ENCODE data around the gene CA14.
A peak's percentile ranks its signal among the peaks of the same experiment; 100 is the strongest.
"Not testable (repeated sequence)": the region's sequence is repeated elsewhere in the genome, so short reads cannot be mapped to it uniquely, and the experiment has no call there.

CA14 gene

GRCh38 chr1:150235294-150235851 lies 22.2 kb upstream of the CA14 start:
- Histone ChIP-seq H3K27me3 (ENCODE audit: insufficient read depth, low read length) (no peaks in the 10 kb centered on the region), H3K36me3 (ENCODE audit: insufficient read depth, low read length) (peaks cover 16% of the 10 kb centered on the region), H3K9me3 (ENCODE audit: low read length) (no peaks in the 10 kb centered on the region), H3K9ac (ENCODE audit: low read length) (peak overlapping the region; percentile 100), H3K27ac (ENCODE audit: low read depth, low read length, poor library complexity, severe bottlenecking) (peak overlapping the region; percentile 89), H3K79me2 (ENCODE audit: insufficient read depth, low read length) (peaks cover 41% of the 10 kb centered on the region), H4K20me1 (ENCODE audit: insufficient read depth, low read length) (no peaks in the 10 kb centered on the region), H3K4me1 (ENCODE audit: insufficient read depth, low read length, severe bottlenecking) (peaks cover 25% of the 10 kb centered on the region), H3K9me2 (ENCODE audit: low read depth, low read length) (no peaks in the 10 kb centered on the region), H3F3A (ENCODE audit: insufficient read depth, low read length) (no peaks in the 10 kb centered on the region), H3K4me3 (ENCODE audit: low read depth, low read length, poor library complexity, severe bottlenecking) (peak overlapping the region; percentile 97), H3K4me2 (ENCODE audit: low read length) (peak overlapping the region; percentile 83), H2AFZ (ENCODE audit: low read length) (no peak overlapping the region)
- TF ChIP-seq EZH2 (IDR thresholded peaks at IDR 0.05; ENCODE audit: borderline replicate concordance, low read length), result no peak
- TF ChIP-seq CTCF (IDR thresholded peaks at IDR 0.05; ENCODE audit: low read length), result peak; percentile 10; the same call in 1 of the 2 replicates

DNA sequence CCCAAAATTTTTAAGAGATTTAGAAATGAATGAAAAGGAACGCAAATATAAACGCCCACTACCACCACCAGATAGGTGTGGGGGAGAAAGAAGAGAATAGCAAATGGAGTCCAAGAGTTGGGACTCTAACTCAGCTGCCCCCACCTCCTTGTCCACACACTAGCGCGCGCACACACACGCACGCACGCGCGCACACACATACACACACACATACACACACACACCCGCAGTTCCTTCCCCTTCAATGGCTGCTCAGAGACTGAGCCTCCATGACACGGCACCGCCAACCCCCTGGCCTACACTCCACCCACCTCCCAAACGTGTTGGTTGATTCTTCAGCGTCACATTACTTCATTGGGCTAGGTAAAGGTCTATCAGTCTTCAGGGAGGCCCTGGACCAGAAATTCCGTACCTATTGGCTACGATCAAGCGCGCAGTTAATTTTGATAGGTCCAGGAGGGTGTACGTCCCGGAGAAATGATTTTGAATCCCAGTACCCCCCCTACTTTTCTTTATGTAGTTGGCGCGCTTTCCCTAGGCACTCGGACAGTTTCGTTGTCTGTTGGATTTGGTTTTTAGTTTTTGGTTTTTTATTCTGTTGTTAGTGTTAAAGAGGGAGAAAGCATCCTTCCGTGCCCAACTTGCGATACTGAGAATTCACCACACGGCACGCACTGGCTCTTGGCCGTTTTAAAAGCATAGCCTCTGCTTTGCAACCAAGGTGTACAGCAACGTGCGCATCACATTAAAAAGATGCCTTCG lies 21.5 kb upstream of the CA14 start, which contains the start of gene ANP32E:
ANP32E (minus strand) TSS at position 261 of the 762 bp plus-strand sequence. CDS start 326 bp downstream, outside the sequence.
- Histone ChIP-seq H4K20me1 (ENCODE audit: insufficient read depth, low read length) (no peaks in the 10 kb centered on the region), H3K27ac (ENCODE audit: low read depth, low read length, poor library complexity, severe bottlenecking) (peak within 1 kb of the TSS; percentile 89), H3K9me3 (ENCODE audit: low read length) (no peaks in the 10 kb centered on the region), H3K4me1 (ENCODE audit: insufficient read depth, low read length, severe bottlenecking) (peaks cover 25% of the 10 kb centered on the region), H3F3A (ENCODE audit: insufficient read depth, low read length) (no peaks in the 10 kb centered on the region), H2AFZ (ENCODE audit: low read length) (peak within 1 kb of the TSS; percentile 73), H3K4me3 (ENCODE audit: low read depth, low read length, poor library complexity, severe bottlenecking) (peak within 1 kb of the TSS; percentile 97), H3K36me3 (ENCODE audit: insufficient read depth, low read length) (peaks cover 10% of the 10 kb centered on the region), H3K4me2 (ENCODE audit: low read length) (peak within 1 kb of the TSS; percentile 83), H3K9ac (ENCODE audit: low read length) (peak within 1 kb of the TSS; percentile 100), H3K9me2 (ENCODE audit: low read depth, low read length) (no peaks in the 10 kb centered on the region), H3K27me3 (ENCODE audit: insufficient read depth, low read length) (no peaks in the 10 kb centered on the region), H3K79me2 (ENCODE audit: insufficient read depth, low read length) (peaks cover 40% of the 10 kb centered on the region)
- TF ChIP-seq EZH2 (IDR thresholded peaks at IDR 0.05; ENCODE audit: borderline replicate concordance, low read length), result no peak
- TF ChIP-seq CTCF (IDR thresholded peaks at IDR 0.05; ENCODE audit: low read length), result peak; percentile 36; the same call in 1 of the 2 replicates

DNA sequence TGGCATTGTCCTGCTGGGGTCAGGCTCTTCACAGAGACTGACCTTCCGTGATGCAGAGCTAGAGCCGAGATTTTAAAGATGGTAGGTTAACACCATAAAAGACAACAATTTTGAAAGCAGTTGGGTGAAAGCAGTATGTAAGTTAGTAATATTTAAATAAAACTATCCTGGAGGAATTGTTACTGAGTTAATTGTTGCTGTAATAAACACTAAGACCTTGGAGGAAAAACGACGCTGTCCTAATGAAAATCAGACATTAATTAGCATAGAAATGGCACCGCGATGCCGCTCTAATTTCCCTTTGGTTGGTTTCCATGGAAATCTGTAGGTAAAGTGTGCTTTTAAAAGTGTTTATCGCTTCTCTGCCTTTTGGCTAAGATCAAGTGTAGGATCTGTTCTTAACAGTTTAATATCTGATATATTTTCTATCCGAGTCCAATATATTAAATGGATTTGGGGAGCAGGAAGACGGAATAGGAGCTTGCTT lies 20.9 kb upstream of the CA14 start:
- no peaks in the 10 kb centered on the region for H3K9me3 ChIP-seq (ENCODE audit: low read length)
- H3K4me2 ChIP-seq (ENCODE audit: low read length), result peak overlapping the region; percentile 83
- H4K20me1 ChIP-seq (ENCODE audit: insufficient read depth, low read length), result no peaks in the 10 kb centered on the region
- H3K27ac ChIP-seq (ENCODE audit: low read depth, low read length, poor library complexity, severe bottlenecking), result peak overlapping the region; percentile 89
- H2AFZ ChIP-seq (ENCODE audit: low read length), result peak overlapping the region; percentile 73
- H3K79me2 ChIP-seq (ENCODE audit: insufficient read depth, low read length), result peaks cover 38% of the 10 kb centered on the region
- H3F3A ChIP-seq (ENCODE audit: insufficient read depth, low read length), result no peaks in the 10 kb centered on the region
- no peaks in the 10 kb centered on the region for H3K9me2 ChIP-seq (ENCODE audit: low read depth, low read length)
- peak overlapping the region; percentile 81 for H3K9ac ChIP-seq (ENCODE audit: low read length)
- H3K36me3 ChIP-seq (ENCODE audit: insufficient read depth, low read length), result peaks cover 6% of the 10 kb centered on the region
- peak overlapping the region; percentile 97 for H3K4me3 ChIP-seq (ENCODE audit: low read depth, low read length, poor library complexity, severe bottlenecking)
- H3K27me3 ChIP-seq (ENCODE audit: insufficient read depth, low read length), result no peaks in the 10 kb centered on the region
- TF ChIP-seq CTCF (IDR thresholded peaks at IDR 0.05; ENCODE audit: low read length) (no peak), EZH2 (IDR thresholded peaks at IDR 0.05; ENCODE audit: borderline replicate concordance, low read length) (no peak)
- H3K4me1 ChIP-seq (ENCODE audit: insufficient read depth, low read length, severe bottlenecking), result peaks cover 25% of the 10 kb centered on the region

- Histone ChIP-seq H3K4me1 (ENCODE audit: insufficient read depth, low read length, severe bottlenecking) (peaks cover 25% of the 10 kb centered on the region), H3K79me2 (ENCODE audit: insufficient read depth, low read length) (peaks cover 35% of the 10 kb centered on the region), H3K4me2 (ENCODE audit: low read length) (peak overlapping the region; percentile 83; the same call in 1 of the 2 replicates)
- not testable (repeated sequence) for H3K9ac ChIP-seq (ENCODE audit: low read length); H3K36me3 ChIP-seq (ENCODE audit: insufficient read depth, low read length); H3K9me3 ChIP-seq (ENCODE audit: low read length); H3K27me3 ChIP-seq (ENCODE audit: insufficient read depth, low read length); H3K27ac ChIP-seq (ENCODE audit: low read depth, low read length, poor library complexity, severe bottlenecking); H2AFZ ChIP-seq (ENCODE audit: low read length); H4K20me1 ChIP-seq (ENCODE audit: insufficient read depth, low read length); H3K9me2 ChIP-seq (ENCODE audit: low read depth, low read length); H3K4me3 ChIP-seq (ENCODE audit: low read depth, low read length, poor library complexity, severe bottlenecking); H3F3A ChIP-seq (ENCODE audit: insufficient read depth, low read length)
These were observed 20.4 kb upstream of the CA14 start for GRCh38 chr1:150237176-150237575.
